ENCODE measurements around the gene TFB1M. TPM values are rescaled to one million over a fixed set of nuclear protein-coding genes. Genes with fewer than 3 reads are reported as not detected.
A peak's percentile ranks its signal among the peaks of the same experiment; 100 is the strongest.

Gene TFB1M
- total RNA-seq, 1 experiment from 2014 or later: 19.5 TPM

- peak overlapping the region; percentile 87 for H3K4me2 ChIP-seq
- intact Hi-C loops (cut with micrococcal nuclease; ENCODE audit: unreplicated experiment): loop anchor here (1.0 to 5.0 kb wide), 4 partner anchors 24 to 1096 kb away; no protein-coding TSS in a partner anchor
Observed at GRCh38 chr6:155248008-155249001, 66.0 kb downstream of the TFB1M start.

GRCh38 chr6:155247618-155248007, 66.7 kb downstream of the TFB1M start:
- Histone ChIP-seq H3K9me2 (ENCODE audit: insufficient read depth) (no peaks in the 10 kb centered on the region), H3K27ac (peak overlapping the region; percentile 96), H4K20me1 (ENCODE audit: insufficient read depth) (no peaks in the 10 kb centered on the region), H3K4me2 (peak overlapping the region; percentile 87), H3K4me1 (replicated peaks; ENCODE audit: insufficient read depth) (peaks cover 25% of the 10 kb centered on the region), H3K36me3 (ENCODE audit: low read depth) (peaks cover 8% of the 10 kb centered on the region; the same call in 1 of the 2 replicates), H3K27me3 (ENCODE audit: insufficient read depth, low read depth) (no peaks in the 10 kb centered on the region), H3K9me3 (ENCODE audit: insufficient read depth, low read depth) (peaks cover 10% of the 10 kb centered on the region; the same call in 1 of the 2 replicates), H3K79me2 (ENCODE audit: low read depth) (no peaks in the 10 kb centered on the region), H3F3A (ENCODE audit: insufficient read depth, low read depth) (peaks cover 35% of the 10 kb centered on the region), H2AFZ (0 out of 2 replicates have a peak overlapping the region, but pooled peaks have one; percentile 64), H3K4me3 (peak overlapping the region; percentile 54; the same call in 1 of the 2 replicates)
- TF ChIP-seq EZH2 (IDR thresholded peaks at IDR 0.05; ENCODE audit: low read depth) (no peak), CTCF (conservative IDR thresholded peaks at IDR 0.05) (no peak)
- intact Hi-C loops (cut with micrococcal nuclease; ENCODE audit: unreplicated experiment): loop anchor here (1.0 to 5.0 kb wide), 5 partner anchors 23 to 1095 kb away; no protein-coding TSS in a partner anchor
- ChIA-PET POLR2A (ENCODE audit: unreplicated experiment) (interaction anchor here (0.6 to 1.2 kb wide), 3 partner anchors 62 to 133 kb away, joined by 4 read pairs; no protein-coding TSS in a partner anchor), CTCF (interaction anchor here (0.6 to 2.1 kb wide), 3 partner anchors 62 to 1095 kb away, joined by 7 to 15 read pairs (median 13); no protein-coding TSS in a partner anchor)
- TSS peak; percentile 48 for BruUV-seq (replicated peaks)
- peak; percentile 76 to 90 for DNase-seq

More at GRCh38 chr6:155248008-155249001, 66.0 kb downstream of the TFB1M start:
- Histone ChIP-seq H3F3A (ENCODE audit: insufficient read depth, low read depth) (peaks cover 37% of the 10 kb centered on the region), H3K4me1 (replicated peaks; ENCODE audit: insufficient read depth) (peaks cover 31% of the 10 kb centered on the region), H4K20me1 (ENCODE audit: insufficient read depth) (no peaks in the 10 kb centered on the region), H3K79me2 (ENCODE audit: low read depth) (no peaks in the 10 kb centered on the region), H3K27me3 (ENCODE audit: insufficient read depth, low read depth) (no peaks in the 10 kb centered on the region), H3K9me2 (ENCODE audit: insufficient read depth) (no peaks in the 10 kb centered on the region), H3K9me3 (ENCODE audit: insufficient read depth, low read depth) (peaks cover 10% of the 10 kb centered on the region; the same call in 1 of the 2 replicates), H3K27ac (peak overlapping the region; percentile 96), H2AFZ (peak overlapping the region; percentile 64), H3K36me3 (ENCODE audit: low read depth) (peaks cover 14% of the 10 kb centered on the region; the same call in 1 of the 2 replicates), H3K4me3 (peak overlapping the region; percentile 54)
- TSS peak; percentile 60 for BruUV-seq (replicated peaks)
- peak; percentile 82 for TF ChIP-seq CTCF (conservative IDR thresholded peaks at IDR 0.05)
- TF ChIP-seq EZH2 (IDR thresholded peaks at IDR 0.05; ENCODE audit: low read depth): no peak
- POLR2A ChIA-PET (ENCODE audit: unreplicated experiment): interaction anchor here (0.6 to 1.2 kb wide), 3 partner anchors 63 to 84 kb away, joined by 3 to 4 read pairs (median 4); no protein-coding TSS in a partner anchor
- CTCF ChIA-PET: interaction anchor here (0.6 to 2.1 kb wide), 3 partner anchors 63 to 1096 kb away, joined by 7 to 15 read pairs (median 13); no protein-coding TSS in a partner anchor
- DNase-seq: peak; percentile 61 to 81

- intact Hi-C loops (cut with micrococcal nuclease; ENCODE audit: unreplicated experiment): loop anchor here (1.0 to 5.0 kb wide), 2 partner anchors 62 to 1095 kb away; no protein-coding TSS in a partner anchor
- Histone ChIP-seq H3F3A (ENCODE audit: insufficient read depth, low read depth) (peaks cover 35% of the 10 kb centered on the region), H3K4me2 (peak overlapping the region; percentile 87; the same call in 1 of the 2 replicates), H3K4me1 (replicated peaks; ENCODE audit: insufficient read depth) (peaks cover 25% of the 10 kb centered on the region), H3K9me3 (ENCODE audit: insufficient read depth, low read depth) (peaks cover 10% of the 10 kb centered on the region; the same call in 1 of the 2 replicates), H3K9me2 (ENCODE audit: insufficient read depth) (no peaks in the 10 kb centered on the region), H3K79me2 (ENCODE audit: low read depth) (no peaks in the 10 kb centered on the region), H3K36me3 (ENCODE audit: low read depth) (peaks cover 5% of the 10 kb centered on the region; the same call in 1 of the 2 replicates), H2AFZ (no peak overlapping the region), H4K20me1 (ENCODE audit: insufficient read depth) (no peaks in the 10 kb centered on the region), H3K4me3 (no peak overlapping the region; the same call in 1 of the 2 replicates), H3K27me3 (ENCODE audit: insufficient read depth, low read depth) (no peaks in the 10 kb centered on the region), H3K27ac (peak overlapping the region; percentile 96)
- POLR2A ChIA-PET (ENCODE audit: unreplicated experiment): no interaction called here
- DNase-seq: no peak
- CTCF ChIA-PET: no interaction called here
- TF ChIP-seq CTCF (conservative IDR thresholded peaks at IDR 0.05) (no peak), EZH2 (IDR thresholded peaks at IDR 0.05; ENCODE audit: low read depth) (no peak)
- no TSS peak for BruUV-seq (replicated peaks)
Observed at GRCh38 chr6:155246825-155247224, 67.5 kb downstream of the TFB1M start.
